HepG2 (cell line): Measurements from ENCODE around the gene LYRM4. TPM values are rescaled to one million over a fixed set of nuclear protein-coding genes. Genes with fewer than 3 reads are reported as not detected.

Experiments
- ATAC-seq: fragments of 200-7000 bp; cut with Tn5 transposase; 3 replicates; pipeline ENCODE4 v1.9.1; 2020; ENCODE audit warnings: mild to moderate bottlenecking, moderate library complexity
- BruUV-seq: library from RNA; stranded (reverse); fragments of 400-500 nt; replicated peaks from 2 replicates; lab custom pipeline; 2021; lab: Mats Ljungman, UMichigan
- CTCF ChIA-PET: fragments of 300-600 bp; formaldehyde crosslinking; extraction: SDS; loops from one replicate; lab custom pipeline; 2021; ENCODE audit warnings: low total read pairs, inconsistent platforms, low intra/inter-chr PET ratio; lab: Yijun Ruan, JAX
- POLR2A ChIA-PET: fragments of 350-600 bp; sonication (Branson Sonifier 250); formaldehyde crosslinking; loops from one replicate; lab custom pipeline; 2020; ENCODE audit warnings: antibody characterized with exemption, inconsistent platforms; lab: Yijun Ruan, JAX
- DNase-seq: peaks from one replicate; pipeline ENCODE4 v3.0.0-alpha.2; 2015; ENCODE audit warnings: low spot score
- FAIRE-seq: peaks from 3 replicates; lab custom pipeline; 2011; peaks lifted over from hg19 to GRCh38; lab: Jason Lieb, UNC
- H2AFZ ChIP-seq: one replicate; pipeline ENCODE4 v1.6.1; 2011; ENCODE audit warnings: low read length, inconsistent platforms
- H3K27ac ChIP-seq: fragments of 300-600 bp; 3 replicates; pipeline ENCODE4 v1.8.0; 2011; ENCODE audit warnings: mixed run types, mild to moderate bottlenecking, mixed read lengths, low read length, inconsistent platforms; ENCODE audit not compliant: insufficient read depth; ENCODE audit errors: extremely low read length
- H3K27me3 ChIP-seq, 2 experiments: fragments of 200-600 bp in 1 of 2; 2 replicates in 1 of 2; 3 replicates in 1 of 2; pipeline versions ENCODE4 v1.6.0 to v1.8.0; 2011; ENCODE audit warnings: low read length in 2 of 2, mild to moderate bottlenecking in 2 of 2, moderate library complexity in 2 of 2, inconsistent platforms in 1 of 2; ENCODE audit not compliant: insufficient read depth in 2 of 2, control insufficient read depth in 1 of 2
- H3K36me3 ChIP-seq, 2 experiments: fragments of 200-600 bp in 1 of 2; replicated peaks in 1 of 2; 2 replicates in 1 of 2; 3 replicates in 1 of 2; pipeline versions ENCODE4 v1.5.1 to v1.8.0; 2011; ENCODE audit warnings: low read length in 2 of 2, inconsistent platforms in 1 of 2; ENCODE audit not compliant: insufficient read depth in 2 of 2, control insufficient read depth in 1 of 2
- H3K4me1 ChIP-seq: 2 replicates; pipeline ENCODE4 v1.5.1; 2012; ENCODE audit warnings: low read length, inconsistent platforms; ENCODE audit not compliant: insufficient read depth
- H3K4me2 ChIP-seq: 2 replicates; pipeline ENCODE4 v1.6.0; 2011; ENCODE audit warnings: low read depth, low read length, inconsistent platforms
- H3K4me3 ChIP-seq, 3 experiments: fragments of 200-600 bp in 1 of 3; sonication (generic), shearing (Covaris generic) in 1 of 3; replicated peaks in 1 of 3; 2 replicates each; pipeline ENCODE4 v1.5.1; 2011 to 2016; ENCODE audit warnings: low read length in 3 of 3, inconsistent platforms in 2 of 3, low read depth in 2 of 3, mild to moderate bottlenecking in 2 of 3, control low read depth in 1 of 3, mixed read lengths in 1 of 3; ENCODE audit not compliant: insufficient read depth in 1 of 3
- H3K79me2 ChIP-seq: one replicate; pipeline ENCODE4 v1.6.1; 2011; ENCODE audit warnings: low read length, inconsistent platforms; ENCODE audit not compliant: insufficient read depth
- H3K9ac ChIP-seq: 2 replicates; pipeline ENCODE4 v1.6.0; 2011; ENCODE audit warnings: mild to moderate bottlenecking, low read depth, low read length, inconsistent platforms; ENCODE audit not compliant: insufficient read depth
- H3K9me3 ChIP-seq: 2 replicates; pipeline ENCODE4 v1.5.1; 2012; ENCODE audit warnings: mild to moderate bottlenecking, low read length
- H4K20me1 ChIP-seq: 2 replicates; pipeline ENCODE4 v1.6.0; 2011; ENCODE audit warnings: inconsistent platforms, mild to moderate bottlenecking, low read length, moderate library complexity; ENCODE audit not compliant: insufficient read depth
- FOSL2 ChIP-seq: sonication (generic); formaldehyde crosslinking; IDR thresholded peaks from 2 replicates; pipeline ENCODE4 v1.4.0; 2020; ENCODE audit warnings: missing genetic modification reagents
- SAP130 ChIP-seq: IDR thresholded peaks from 2 replicates; pipeline ENCODE4 v1.6.1; 2016; ENCODE audit warnings: low read depth
- TOPORS ChIP-seq: sonication (generic); formaldehyde crosslinking; IDR thresholded peaks from 2 replicates; pipeline ENCODE4 v1.8.0; 2023; ENCODE audit warnings: mild to moderate bottlenecking, missing genetic modification reagents
- WGBS: methylation state at CpG from one replicate; pipeline ENCODE4 v1.1.6; 2017; ENCODE audit warnings: low lambda C conversion rate; 5-methylcytosine and 5-hydroxymethylcytosine counted together
- in situ Hi-C: cut with HindIII; loops from 2 replicates; pipeline ENCODE4 v1.10.0; 2017; ENCODE audit warnings: low pct_unique_long_range_greater_than_20kb; ENCODE audit not compliant: extremely low pct_ligation_motif_present
- intact Hi-C: fragments of 100-400 bp; cut with micrococcal nuclease; formaldehyde crosslinking; loops from one replicate; pipeline ENCODE4 v1.10.0; 2022; ENCODE audit not compliant: unreplicated experiment
- polyA plus RNA-seq, 8 experiments: library from polyadenylated mRNA; depleted of rRNA in 3 of 8; stranded (reverse) in 7 of 8; unstranded in 1 of 8; fragments of >200 nt; fragmentation: Illumina TruSeq in 4 of 8; extraction: Trizol in 4 of 8; gene quantifications; 2 replicates each; pipeline versions ENCODE4 v1.2.1 to v1.2.3, GENCODE V29; 2011 to 2016; ENCODE audit warnings: low read depth in 4 of 8, missing spikeins in 1 of 8, mixed read lengths in 1 of 8; ENCODE audit not compliant: insufficient read depth in 1 of 8
- total RNA-seq, 5 experiments: library from RNA; depleted of rRNA; stranded (reverse); fragments of >200 nt; fragmentation: Illumina TruSeq; extraction: Trizol; gene quantifications; 2 replicates each; pipeline ENCODE4 v1.2.3, GENCODE V29; 2016; ENCODE audit warnings: low read depth in 1 of 5

Gene LYRM4
- total and polyA plus RNA-seq, 2 of the 13 experiments (the other 11 are each of a cell fraction or from before 2014, with no cell fraction given) = 64.6 to 67.5 TPM

GRCh38 chr6:5163247-5163646 is 97.5 kb downstream of the LYRM4 start:
- Histone ChIP-seq H3K9me3 (no peaks in the 10 kb centered on the region), H3K27ac (no peak overlapping the region), H2AFZ (no peak overlapping the region), H3K4me1 (no peaks in the 10 kb centered on the region), H3K9ac (no peak overlapping the region), H4K20me1 (no peaks in the 10 kb centered on the region), H3K4me2 (no peak overlapping the region), H3K27me3 (no peaks in the 10 kb centered on the region), H3K79me2 (no peaks in the 10 kb centered on the region), H3K4me3 (no peak overlapping the region), H3K36me3 (no peaks in the 10 kb centered on the region)
- in situ Hi-C loops (no loop called here), intact Hi-C loops (no loop called here)
- POLR2A ChIA-PET = no interaction called here
- TF ChIP-seq FOSL2 (CRISPR knock-in tag) (no peak), TOPORS (CRISPR knock-in tag) (no peak)
- WGBS = 98% methylated on average over 6 of the region's 6 CpGs
- CTCF ChIA-PET = no interaction called here
- BruUV-seq = no TSS peak
- ATAC-seq = no peak
- DNase-seq = no peak
- no peak for FAIRE-seq

- Histone ChIP-seq H3K4me1 (no peaks in the 10 kb centered on the region), H3K4me2 (no peak overlapping the region), H2AFZ (no peak overlapping the region), H3K27me3 (no peaks in the 10 kb centered on the region), H3K4me3 (no peak overlapping the region), H3K9me3 (no peaks in the 10 kb centered on the region), H4K20me1 (no peaks in the 10 kb centered on the region), H3K27ac (no peak overlapping the region), H3K79me2 (no peaks in the 10 kb centered on the region), H3K36me3 (no peaks in the 10 kb centered on the region), H3K9ac (no peak overlapping the region)
- no TSS peak for BruUV-seq
- CTCF ChIA-PET = no interaction called here
- DNase-seq (no peak), FAIRE-seq (no peak), ATAC-seq (no peak)
- intact Hi-C loops = no loop called here
- in situ Hi-C loops = no loop called here
- 96% methylated on average over 5 of the region's 5 CpGs for WGBS
- no peak for TF ChIP-seq SAP130 (CRISPR knock-in tag)
- POLR2A ChIA-PET = no interaction called here
Measured at GRCh38 chr6:5162355-5162754, 98.4 kb downstream of the LYRM4 start.
